K562 (cell line): ENCODE results near the gene TBXA2R. TPM values are rescaled to one million over a fixed set of nuclear protein-coding genes. Genes with fewer than 3 reads are reported as not detected.

Source experiments
- EP300 ChIP-seq: IDR thresholded peaks from 2 replicates; pipeline ENCODE4 v1.6.1; 2012; ENCODE audit warnings: low read length, improper control_type of control experiment
- FIP1L1 ChIP-seq: fragments of 200-400 bp; formaldehyde crosslinking; IDR thresholded peaks from 2 replicates; pipeline ENCODE4 v1.6.1; 2018; ENCODE audit warnings: mild to moderate bottlenecking, low read depth, low read length; ENCODE audit not compliant: poor library complexity, severe bottlenecking
- FOXJ2 ChIP-seq: fragments of 200-800 bp; sonication (Bioruptor generic); IDR thresholded peaks from 2 replicates; pipeline ENCODE4 v1.6.1; 2016; ENCODE audit warnings: missing genetic modification characterization, missing compliant biosample characterization
- IFI16 ChIP-seq: fragments of 250-450 bp; sonication (Bioruptor Pico); IDR thresholded peaks from 2 replicates; pipeline ENCODE4 v2.1.2; 2022; ENCODE audit warnings: mild to moderate bottlenecking, inconsistent platforms
- KAT8 ChIP-seq: fragments of 450-650 bp; IDR thresholded peaks from 2 replicates; pipeline ENCODE4 v1.6.1; 2016; ENCODE audit warnings: low read depth, mild to moderate bottlenecking
- NKRF ChIP-seq: fragments of 450-650 bp; IDR thresholded peaks from 2 replicates; pipeline ENCODE4 v1.6.1; 2016; ENCODE audit warnings: borderline replicate concordance
- NONO ChIP-seq, 2 experiments: fragments of 200-400 bp in 1 of 2; fragments of 450-650 bp in 1 of 2; formaldehyde crosslinking in 1 of 2; IDR thresholded peaks; 2 replicates each; pipeline ENCODE4 v1.6.1; 2017; ENCODE audit warnings: low read depth in 2 of 2, mild to moderate bottlenecking in 2 of 2, moderate library complexity in 2 of 2, low read length in 1 of 2
- NR0B1 ChIP-seq: fragments of 450-650 bp; IDR thresholded peaks from one replicate; pipeline ENCODE4 v1.6.1; 2018; ENCODE audit warnings: mild to moderate bottlenecking, moderate library complexity; ENCODE audit not compliant: partially characterized antibody
- PPARD ChIP-seq: fragments of 250-450 bp; sonication (Bioruptor Pico); IDR thresholded peaks from 2 replicates; pipeline ENCODE4 v1.8.0; 2022; ENCODE audit warnings: inconsistent platforms, mild to moderate bottlenecking, moderate library complexity
- RERE ChIP-seq: sonication (generic); formaldehyde crosslinking; IDR thresholded peaks from 2 replicates; pipeline ENCODE4 v1.8.0; 2023; ENCODE audit warnings: missing genetic modification reagents, mild to moderate bottlenecking, borderline replicate concordance
- SUPT5H ChIP-seq: fragments of 450-650 bp; IDR thresholded peaks from 2 replicates; pipeline ENCODE4 v1.6.1; 2016
- THAP7 ChIP-seq: fragments of 250-450 bp; sonication (Bioruptor Pico); IDR thresholded peaks from 2 replicates; pipeline ENCODE4 v1.5.0; 2021
- ZBED1 ChIP-seq: IDR thresholded peaks from 2 replicates; pipeline ENCODE4 v1.6.1; 2014
- ZC3H8 ChIP-seq: fragments of 450-650 bp; IDR thresholded peaks from 2 replicates; pipeline ENCODE4 v1.6.1; 2017
- ZNF146 ChIP-seq: IDR thresholded peaks from one replicate; pipeline ENCODE4 v1.6.1; 2018; ENCODE audit warnings: missing compliant biosample characterization; ENCODE audit not compliant: unreplicated experiment
- ZNF436 ChIP-seq: fragments of 250-450, 450-650 bp; sonication (Bioruptor Pico); formaldehyde crosslinking; IDR thresholded peaks from 2 replicates; pipeline ENCODE4 v1.7.0; 2020; ENCODE audit warnings: mild to moderate bottlenecking
- ZNF644 ChIP-seq: fragments of 200-800 bp; sonication (Bioruptor generic); IDR thresholded peaks from 2 replicates; pipeline ENCODE4 v1.6.1; 2016; ENCODE audit warnings: low read depth, missing genetic modification characterization, missing compliant biosample characterization
- polyA plus RNA-seq, 8 experiments: library from polyadenylated mRNA; depleted of rRNA in 4 of 8; stranded (reverse) in 5 of 8; unstranded in 3 of 8; fragments of >200 nt; fragmentation: Nextera tagmentation in 2 of 8; fragmentation: Illumina TruSeq in 1 of 8; extraction: Ambion mirVana in 2 of 8; extraction: Trizol in 1 of 8; gene quantifications; 2 replicates each; pipeline versions ENCODE4 v1.2.1 to v1.2.3, GENCODE V29; 2011 to 2014; ENCODE audit warnings: inconsistent platforms in 1 of 8, missing spikeins in 1 of 8
- total RNA-seq, 7 experiments: library from RNA; depleted of rRNA in 6 of 7; stranded (reverse); fragments of >200 nt in 6 of 7; fragmentation: Illumina TruSeq in 2 of 7; extraction: Trizol in 2 of 7; gene quantifications; 2 replicates each; pipeline versions ENCODE4 v1.2.1 to v1.2.3, GENCODE V29; 2011 to 2021; ENCODE audit warnings: low replicate concordance in 1 of 7
- TF ChIP-seq, protein P1 (sequence below): sonication (generic); formaldehyde crosslinking; IDR thresholded peaks from 2 replicates; pipeline ENCODE4 v1.8.0; 2023; ENCODE audit warnings: mild to moderate bottlenecking, missing genetic modification reagents

Gene TBXA2R
- total and polyA plus RNA-seq, 9 of the 15 experiments (the other 6 are each of a cell fraction or from before 2014, with no cell fraction given), result 1.5 to 24.0 (median 2.8) TPM

GRCh38 chr19:3580156-3580934 is 26.3 kb downstream of the TBXA2R start (continued):
- TF ChIP-seq RERE (CRISPR knock-in tag) (no peak), ZC3H8 (no peak), ZNF146 (no peak), EP300 (no peak), PPARD (no peak), ZNF644 (tag) (no peak), FOXJ2 (tag) (no peak), FIP1L1 (no peak), SUPT5H (no peak), THAP7 (CRISPR knock-in tag) (no peak), ZBED1 (no peak), NR0B1 (no peak), NONO (IDR thresholded peaks at IDR 0.05; ENCODE audit: low read depth in 2 of 2, low read length in 1 of 2) (no peak), NKRF (0 out of 2 replicates have a peak, but pooled peaks have one; percentile 22), KAT8 (no peak), ZNF436 (CRISPR knock-in tag) (no peak), IFI16 (no peak)
- TF ChIP-seq, protein P1, sequence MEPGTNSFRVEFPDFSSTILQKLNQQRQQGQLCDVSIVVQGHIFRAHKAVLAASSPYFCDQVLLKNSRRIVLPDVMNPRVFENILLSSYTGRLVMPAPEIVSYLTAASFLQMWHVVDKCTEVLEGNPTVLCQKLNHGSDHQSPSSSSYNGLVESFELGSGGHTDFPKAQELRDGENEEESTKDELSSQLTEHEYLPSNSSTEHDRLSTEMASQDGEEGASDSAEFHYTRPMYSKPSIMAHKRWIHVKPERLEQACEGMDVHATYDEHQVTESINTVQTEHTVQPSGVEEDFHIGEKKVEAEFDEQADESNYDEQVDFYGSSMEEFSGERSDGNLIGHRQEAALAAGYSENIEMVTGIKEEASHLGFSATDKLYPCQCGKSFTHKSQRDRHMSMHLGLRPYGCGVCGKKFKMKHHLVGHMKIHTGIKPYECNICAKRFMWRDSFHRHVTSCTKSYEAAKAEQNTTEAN (CRISPR knock-in tag), result no peak
